Effector memory CD4-positive, alpha-beta T cell (primary cell): ENCODE results near the gene PRICKLE1.

ENCODE experiments used
- DNase-seq, 3 donors: peaks; one replicate each; pipeline ENCODE4 v3.0.0-alpha.2; 2020
- H3K27ac ChIP-seq: 2 replicates; pipeline ENCODE4 v1.7.0; 2013; ENCODE audit warnings: mild to moderate bottlenecking, low read length, moderate library complexity; ENCODE audit not compliant: insufficient read depth, poor library complexity, severe bottlenecking
- H3K27me3 ChIP-seq: replicated peaks from 2 replicates; pipeline ENCODE4 v1.7.0; 2013; ENCODE audit warnings: mild to moderate bottlenecking, low read length; ENCODE audit not compliant: insufficient read depth, control insufficient read depth, poor library complexity, severe bottlenecking
- H3K36me3 ChIP-seq: 2 replicates; pipeline ENCODE4 v1.7.0; 2013; ENCODE audit warnings: mild to moderate bottlenecking, low read length, moderate library complexity; ENCODE audit not compliant: control insufficient read depth, insufficient read depth
- H3K4me1 ChIP-seq: 2 replicates; pipeline ENCODE4 v1.7.0; 2013; ENCODE audit warnings: low read length, mild to moderate bottlenecking; ENCODE audit not compliant: control insufficient read depth, insufficient read depth, poor library complexity, severe bottlenecking
- H3K4me3 ChIP-seq: 2 replicates; pipeline ENCODE4 v1.7.0; 2013; ENCODE audit warnings: low read length, low read depth, mild to moderate bottlenecking; ENCODE audit not compliant: insufficient read depth, poor library complexity, severe bottlenecking
- H3K9me3 ChIP-seq: 2 replicates; pipeline ENCODE4 v1.7.0; 2013; ENCODE audit warnings: mild to moderate bottlenecking, low read length, moderate library complexity; ENCODE audit not compliant: control insufficient read depth

PRICKLE1 gene

DNA sequence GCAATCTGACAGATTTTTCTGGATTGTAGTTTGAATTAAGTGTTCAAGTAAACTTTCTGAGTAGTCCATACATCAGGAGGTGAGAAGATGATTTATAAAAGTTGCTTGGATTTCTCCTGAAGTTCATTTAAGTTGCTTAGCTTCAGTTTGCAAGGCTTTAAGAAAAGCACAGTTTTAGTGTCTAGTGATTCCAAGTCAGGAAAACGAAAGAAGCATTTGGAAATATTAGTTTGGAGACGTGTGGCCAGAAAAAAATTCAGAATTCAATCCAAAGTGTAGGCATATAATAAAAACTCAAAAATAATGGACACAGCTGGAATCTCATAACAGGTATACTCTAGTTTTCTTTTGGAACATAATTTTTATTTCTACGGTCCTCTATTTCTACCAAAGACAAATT, 25.5 kb upstream of the PRICKLE1 start:
- H3K27ac ChIP-seq: no peak overlapping the region
- no peaks in the 10 kb centered on the region for H3K4me1 ChIP-seq
- no peaks in the 10 kb centered on the region for H3K36me3 ChIP-seq
- no peaks in the 10 kb centered on the region for H3K27me3 ChIP-seq
- no peak for DNase-seq
- no peak overlapping the region for H3K4me3 ChIP-seq
- H3K9me3 ChIP-seq: no peaks in the 10 kb centered on the region

DNA sequence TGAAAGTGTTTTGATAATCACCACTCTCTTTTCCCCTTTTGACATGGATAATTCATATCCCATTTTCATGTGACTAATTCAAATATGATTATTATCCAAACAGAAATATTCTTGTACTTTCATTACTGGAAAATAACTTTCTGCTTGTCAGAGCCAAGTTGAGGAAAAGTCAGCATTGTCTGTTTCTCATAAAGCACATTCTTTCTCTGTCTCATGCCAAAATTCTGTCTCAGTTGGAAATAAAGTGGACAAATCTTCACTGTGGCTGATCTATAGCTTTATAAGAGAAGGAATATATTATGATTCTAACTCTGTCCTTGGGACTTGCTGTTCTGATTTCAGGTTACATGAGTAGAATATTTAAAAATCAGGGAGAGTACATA, 22.7 kb upstream of the PRICKLE1 start:
- no peaks in the 10 kb centered on the region for H3K36me3 ChIP-seq
- H3K4me1 ChIP-seq: no peaks in the 10 kb centered on the region
- H3K4me3 ChIP-seq: no peak overlapping the region
- H3K27ac ChIP-seq: no peak overlapping the region
- DNase-seq: no peak
- H3K27me3 ChIP-seq: no peaks in the 10 kb centered on the region
- H3K9me3 ChIP-seq: no peaks in the 10 kb centered on the region

- Histone ChIP-seq H3K36me3 (no peaks in the 10 kb centered on the region), H3K4me1 (no peaks in the 10 kb centered on the region), H3K9me3 (no peaks in the 10 kb centered on the region), H3K27me3 (no peaks in the 10 kb centered on the region), H3K4me3 (no peak overlapping the region), H3K27ac (no peak overlapping the region)
- DNase-seq: no peak
Measured at GRCh38 chr12:42611571-42612230, 22.2 kb upstream of the PRICKLE1 start.

DNA sequence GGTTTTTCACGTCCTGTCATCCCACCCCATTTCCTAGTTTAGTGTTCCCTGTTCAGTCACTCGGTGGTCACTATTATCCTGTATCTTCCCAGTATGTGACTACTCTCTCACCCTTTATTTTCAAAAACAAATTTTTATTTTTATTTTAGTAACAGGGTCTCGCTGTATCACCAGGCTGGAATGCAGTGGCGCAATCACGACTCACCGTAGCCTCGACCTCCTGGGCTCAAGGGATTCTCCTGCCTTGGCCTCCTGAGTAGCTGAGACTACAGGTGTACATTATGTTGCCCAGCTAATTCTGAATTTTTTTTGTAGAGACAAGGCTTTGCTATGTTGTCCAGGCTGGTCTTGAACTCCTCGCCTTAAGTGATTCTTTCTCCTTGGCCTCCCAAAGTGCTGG, 20.1 kb upstream of the PRICKLE1 start:
- Histone ChIP-seq H3K9me3 (no peaks in the 10 kb centered on the region), H3K36me3 (no peaks in the 10 kb centered on the region), H3K4me1 (no peaks in the 10 kb centered on the region), H3K27me3 (no peaks in the 10 kb centered on the region), H3K27ac (no peak overlapping the region), H3K4me3 (no peak overlapping the region)
- no peak for DNase-seq

DNA sequence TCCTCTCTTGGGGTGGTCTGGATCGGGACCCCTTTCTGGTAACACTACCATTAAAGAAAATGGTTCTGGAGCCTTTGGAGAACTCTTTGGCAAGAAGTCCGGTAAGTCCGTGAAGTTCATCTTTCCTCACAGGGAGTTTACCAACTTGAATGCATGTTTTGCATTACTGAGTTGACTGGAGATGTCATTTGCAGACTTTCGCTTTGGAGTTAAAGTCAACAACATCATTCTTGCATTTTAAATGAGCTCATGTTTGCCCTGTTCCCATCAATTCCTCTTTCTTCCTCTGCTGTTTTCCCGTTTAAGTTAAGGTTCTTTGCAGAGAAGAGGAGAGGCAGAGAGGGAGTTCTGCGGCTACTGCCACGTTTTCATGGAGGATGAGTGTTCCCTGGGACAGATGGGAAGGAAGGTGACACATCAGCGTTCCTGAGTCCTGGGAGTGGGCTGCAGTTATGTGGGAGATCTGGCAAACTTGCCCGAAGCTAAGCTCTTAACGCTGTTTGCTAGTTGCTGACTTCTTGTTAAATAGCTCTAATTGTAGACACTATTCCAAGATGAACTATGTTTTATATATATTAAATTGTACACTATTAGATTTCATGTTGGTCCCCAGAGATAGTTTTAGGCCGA, 18.8 kb upstream of the PRICKLE1 start:
- H3K27ac ChIP-seq: no peak overlapping the region
- DNase-seq: no peak
- H3K4me3 ChIP-seq: no peak overlapping the region
- no peaks in the 10 kb centered on the region for H3K36me3 ChIP-seq
- H3K9me3 ChIP-seq: no peaks in the 10 kb centered on the region
- H3K4me1 ChIP-seq: no peaks in the 10 kb centered on the region
- H3K27me3 ChIP-seq: no peaks in the 10 kb centered on the region

GRCh38 chr12:42607584-42608058, 18.1 kb upstream of the PRICKLE1 start:
- Histone ChIP-seq H3K36me3 (no peaks in the 10 kb centered on the region), H3K4me3 (no peak overlapping the region), H3K9me3 (no peaks in the 10 kb centered on the region), H3K27ac (no peak overlapping the region), H3K4me1 (no peaks in the 10 kb centered on the region), H3K27me3 (no peaks in the 10 kb centered on the region)
- DNase-seq: no peak

DNA sequence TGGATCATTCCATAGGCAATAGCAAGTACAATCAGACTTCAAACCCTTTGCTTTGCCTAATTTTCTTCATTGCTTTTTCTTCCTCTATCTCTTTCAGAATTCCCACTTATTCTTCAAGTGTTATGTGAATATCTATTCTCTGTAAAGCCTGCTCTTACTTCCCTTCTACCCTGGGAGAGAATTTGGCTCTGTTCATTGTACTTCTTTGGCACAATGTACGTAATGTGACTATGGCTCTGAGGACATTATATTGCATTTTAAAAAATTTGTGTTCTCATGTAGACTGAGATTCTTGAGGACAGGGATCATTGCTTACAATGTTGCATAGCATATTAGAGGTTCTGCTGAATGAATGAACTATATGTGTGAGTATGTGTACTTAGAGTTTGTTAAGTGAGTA, 16.9 kb upstream of the PRICKLE1 start:
- Histone ChIP-seq H3K4me3 (no peak overlapping the region), H3K4me1 (no peaks in the 10 kb centered on the region), H3K27ac (no peak overlapping the region), H3K27me3 (no peaks in the 10 kb centered on the region), H3K36me3 (no peaks in the 10 kb centered on the region), H3K9me3 (no peaks in the 10 kb centered on the region)
- no peak for DNase-seq

DNA sequence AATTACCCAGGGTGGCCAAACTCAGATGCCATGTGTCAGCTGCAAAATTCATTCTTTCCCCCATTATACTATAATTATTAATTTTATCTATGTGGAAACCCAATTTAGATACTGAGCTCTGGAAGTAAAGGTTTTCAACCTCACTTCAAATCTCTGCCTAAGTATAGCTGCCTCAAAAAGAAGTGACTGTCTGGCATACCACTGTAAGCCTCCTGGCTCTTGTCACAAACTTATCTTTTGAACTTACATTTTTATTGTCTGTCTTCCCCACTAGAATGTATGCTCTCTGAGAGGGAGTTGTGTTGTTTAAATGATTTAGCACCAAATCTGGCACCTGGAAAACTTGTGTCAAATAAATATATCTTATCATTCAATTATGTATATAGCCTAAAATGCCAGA, 16.1 kb upstream of the PRICKLE1 start:
- H3K9me3 ChIP-seq: no peaks in the 10 kb centered on the region
- H3K27me3 ChIP-seq: no peaks in the 10 kb centered on the region
- no peaks in the 10 kb centered on the region for H3K36me3 ChIP-seq
- no peak overlapping the region for H3K4me3 ChIP-seq
- no peak for DNase-seq
- H3K27ac ChIP-seq: no peak overlapping the region
- no peaks in the 10 kb centered on the region for H3K4me1 ChIP-seq

GRCh38 chr12:42603246-42603990, 13.9 kb upstream of the PRICKLE1 start:
- Histone ChIP-seq H3K9me3 (no peaks in the 10 kb centered on the region), H3K4me3 (no peak overlapping the region), H3K36me3 (no peaks in the 10 kb centered on the region), H3K27me3 (no peaks in the 10 kb centered on the region), H3K27ac (no peak overlapping the region), H3K4me1 (no peaks in the 10 kb centered on the region)
- no peak for DNase-seq

- Histone ChIP-seq H3K36me3 (no peaks in the 10 kb centered on the region), H3K27me3 (peaks cover 14% of the 10 kb centered on the region), H3K27ac (no peak overlapping the region), H3K4me3 (no peak overlapping the region), H3K9me3 (no peaks in the 10 kb centered on the region), H3K4me1 (peaks cover 5% of the 10 kb centered on the region)
- DNase-seq: no peak
Measured at GRCh38 chr12:42593874-42594273, 4.3 kb upstream of the PRICKLE1 start.
